NCI-H82 (cell line): ENCODE results near the gene COMTD1.
"Not testable (repeated sequence)": the region's sequence is repeated elsewhere in the genome, so short reads cannot be mapped to it uniquely, and the experiment has no call there.

Experiments used
- DNase-seq: peaks from one replicate; lab custom pipeline; 2025; lab: John Stamatoyannopoulos, UW

Gene COMTD1

GRCh38 chr10:75223507-75223906, 12.2 kb downstream of the COMTD1 start:
- DNase-seq: no peak

GRCh38 chr10:75221492-75221891, 14.3 kb downstream of the COMTD1 start:
- not testable (repeated sequence) for DNase-seq

- no peak for DNase-seq
Measured at GRCh38 chr10:75220274-75220673, 15.5 kb downstream of the COMTD1 start.

GRCh38 chr10:75212343-75212742, 23.4 kb downstream of the COMTD1 start:
- DNase-seq: no peak

GRCh38 chr10:75211007-75211691, 24.6 kb downstream of the COMTD1 start:
- DNase-seq: peak; percentile 58

GRCh38 chr10:75210282-75211006, 25.3 kb downstream of the COMTD1 start, which contains the start of gene VDAC2:
VDAC2 (plus strand) TSS chr10:75210796; CDS start chr10:75211159, 363 bp downstream.
- DNase-seq: peak; percentile 88

- DNase-seq: peak; percentile 75
Measured at GRCh38 chr10:75209921-75210281, 25.9 kb downstream of the COMTD1 start.

- DNase-seq: no peak
Measured at GRCh38 chr10:75209086-75209920, 26.5 kb downstream of the COMTD1 start.

GRCh38 chr10:75208181-75208580, 27.6 kb downstream of the COMTD1 start:
- DNase-seq: no peak

- no peak for DNase-seq
Measured at GRCh38 chr10:75207857-75208144, 28.0 kb downstream of the COMTD1 start.

GRCh38 chr10:75207079-75207856, 28.5 kb downstream of the COMTD1 start:
- no peak for DNase-seq

- not testable (repeated sequence) for DNase-seq
Measured at GRCh38 chr10:75206638-75207037, 29.1 kb downstream of the COMTD1 start.

- DNase-seq: no peak
Measured at GRCh38 chr10:75205908-75206307, 29.8 kb downstream of the COMTD1 start.

GRCh38 chr10:75203724-75204123, 32.0 kb downstream of the COMTD1 start:
- no peak for DNase-seq

GRCh38 chr10:75203046-75203620, 32.6 kb downstream of the COMTD1 start:
- DNase-seq: not testable (repeated sequence)

GRCh38 chr10:75202321-75203045, 33.3 kb downstream of the COMTD1 start:
- no peak for DNase-seq

GRCh38 chr10:75201793-75202307, 33.9 kb downstream of the COMTD1 start:
- no peak for DNase-seq

GRCh38 chr10:75199949-75200348, 35.8 kb downstream of the COMTD1 start:
- not testable (repeated sequence) for DNase-seq

- DNase-seq: no peak
Measured at GRCh38 chr10:75197906-75198305, 37.9 kb downstream of the COMTD1 start.

- DNase-seq: no peak
Measured at GRCh38 chr10:75197066-75197465, 38.7 kb downstream of the COMTD1 start.
